Measurements from ENCODE around the gene DCAF17.
"Not testable (repeated sequence)": the region's sequence is repeated elsewhere in the genome, so short reads cannot be mapped to it uniquely, and the experiment has no call there.

DCAF17 gene

DNA sequence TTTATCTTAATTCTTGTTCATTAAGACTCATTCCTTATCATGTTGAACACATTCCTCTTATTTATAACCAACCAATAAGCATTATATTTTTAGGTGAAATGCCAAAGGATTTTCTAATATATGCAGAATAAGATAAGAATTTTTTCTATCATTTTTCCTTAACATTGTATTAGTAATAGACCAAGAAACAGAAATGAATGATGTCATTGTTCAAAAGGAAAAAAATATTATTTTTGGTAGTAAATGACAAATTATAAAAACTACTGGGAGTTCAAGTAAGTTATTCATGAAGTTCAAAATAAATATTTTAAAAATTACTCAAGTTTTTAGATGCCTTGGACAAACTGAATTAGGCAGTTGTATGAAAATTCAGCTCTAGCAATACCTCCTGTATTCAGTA lies 25.5 kb downstream of the DCAF17 start:
- no peak for DNase-seq (ENCODE audit: low spot score)

GRCh38 chr2:171460537-171460936 lies 26.5 kb downstream of the DCAF17 start:
- no peak for DNase-seq (ENCODE audit: low spot score)

DNA sequence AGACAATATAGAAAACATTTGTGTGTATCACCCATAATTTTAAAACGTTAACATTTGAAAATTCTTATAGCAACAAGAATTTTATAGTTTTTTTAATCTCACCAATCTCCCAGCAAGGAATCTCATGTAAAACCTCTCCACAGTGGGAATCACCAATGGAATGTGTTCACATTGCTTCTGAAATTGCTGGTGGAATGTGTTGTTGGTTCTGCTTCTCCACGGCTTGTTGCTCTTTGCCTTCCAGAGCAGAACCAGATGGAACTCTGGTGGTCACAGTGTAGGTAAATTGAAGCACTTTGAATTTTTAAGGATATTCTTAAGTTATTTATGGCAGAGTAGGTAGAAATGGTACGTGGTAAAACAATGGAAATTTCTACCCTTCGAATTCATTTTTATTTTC lies 35.1 kb downstream of the DCAF17 start:
- DNase-seq (ENCODE audit: low spot score), result no peak

DNA sequence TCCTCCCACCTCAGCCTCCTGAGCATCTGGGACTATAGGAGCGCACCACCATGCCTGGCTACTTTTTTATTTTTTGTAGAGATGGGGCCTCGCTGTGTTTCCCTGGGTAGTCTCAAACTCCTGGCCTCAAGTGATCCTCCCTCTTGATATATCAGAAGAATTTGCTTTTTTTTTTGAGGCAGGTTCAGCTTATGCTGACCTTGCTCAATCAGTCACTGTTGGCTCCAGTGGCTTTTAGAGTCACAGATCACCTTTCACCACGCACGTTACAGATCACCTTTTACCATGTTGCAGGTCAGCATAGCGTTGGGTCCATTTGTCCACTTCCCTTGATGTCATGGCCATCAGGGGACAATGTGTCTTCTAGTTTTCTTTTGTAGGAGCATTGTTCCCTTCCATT lies 36.1 kb downstream of the DCAF17 start:
- DNase-seq (ENCODE audit: low spot score), result no peak

DNA sequence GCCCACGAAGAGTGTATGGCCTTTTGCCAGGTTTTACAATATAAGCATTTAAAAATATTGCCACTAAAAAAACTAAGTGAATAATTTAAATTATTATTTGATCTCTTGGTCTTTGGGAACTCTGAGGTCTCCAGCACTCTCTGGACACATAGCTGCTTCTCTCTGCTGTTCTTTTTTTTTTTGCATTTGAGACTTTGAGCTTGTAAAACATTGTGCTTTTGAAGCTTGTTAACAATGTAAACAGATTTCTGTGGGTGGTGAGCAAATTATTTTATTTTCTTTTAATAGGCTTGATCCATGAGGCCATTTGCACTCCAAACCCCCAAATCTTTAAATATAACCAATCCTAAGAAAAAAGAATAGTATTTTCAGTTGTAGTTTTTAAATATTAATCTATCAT lies 42.0 kb downstream of the DCAF17 start:
- DNase-seq (ENCODE audit: low spot score), result no peak

GRCh38 chr2:171478345-171478744 lies 44.3 kb downstream of the DCAF17 start:
- no peak for DNase-seq (ENCODE audit: low spot score)

- no peak for DNase-seq (ENCODE audit: low spot score)
These were observed 45.3 kb downstream of the DCAF17 start for GRCh38 chr2:171479154-171479814.

DNA sequence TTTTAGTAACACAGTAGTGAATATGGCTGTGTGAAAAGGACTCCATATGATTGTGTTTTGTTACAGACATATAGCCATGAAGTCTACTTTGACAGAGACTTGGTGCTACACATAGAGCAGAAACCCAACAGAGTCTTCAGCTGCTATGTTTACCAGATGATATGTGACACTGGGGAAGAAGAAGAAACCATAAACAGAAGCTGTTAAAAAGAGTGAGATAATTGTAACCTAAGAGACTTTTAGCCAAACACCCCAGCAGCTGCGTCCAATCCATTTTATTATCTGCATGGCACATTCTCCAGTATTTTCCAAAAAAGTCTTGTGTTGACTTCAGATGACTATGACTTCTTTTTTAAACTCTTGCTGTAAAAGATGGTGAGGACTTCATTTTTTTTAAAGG lies 46.9 kb downstream of the DCAF17 start:
- DNase-seq (ENCODE audit: low spot score), result no peak

DNA sequence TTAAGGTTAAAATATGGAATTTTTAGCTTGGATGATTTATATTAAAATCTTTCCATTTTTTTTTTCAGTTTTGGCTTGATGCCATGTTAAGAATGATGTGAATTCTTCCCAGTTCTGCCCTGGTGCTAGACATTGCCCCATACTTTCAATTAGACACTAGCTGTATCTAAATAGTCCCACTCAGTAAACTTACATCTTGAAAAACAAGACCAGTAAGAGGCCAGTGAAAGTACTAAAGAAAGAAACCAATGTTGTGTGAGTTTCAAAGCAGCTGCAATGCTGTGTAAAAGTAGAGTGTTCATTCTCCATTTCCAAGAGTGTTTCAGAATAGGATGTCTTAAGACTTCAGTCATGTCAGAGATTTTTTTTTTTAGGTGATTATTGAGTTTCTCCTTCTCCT lies 48.3 kb downstream of the DCAF17 start:
- DNase-seq (ENCODE audit: low spot score), result no peak

DNA sequence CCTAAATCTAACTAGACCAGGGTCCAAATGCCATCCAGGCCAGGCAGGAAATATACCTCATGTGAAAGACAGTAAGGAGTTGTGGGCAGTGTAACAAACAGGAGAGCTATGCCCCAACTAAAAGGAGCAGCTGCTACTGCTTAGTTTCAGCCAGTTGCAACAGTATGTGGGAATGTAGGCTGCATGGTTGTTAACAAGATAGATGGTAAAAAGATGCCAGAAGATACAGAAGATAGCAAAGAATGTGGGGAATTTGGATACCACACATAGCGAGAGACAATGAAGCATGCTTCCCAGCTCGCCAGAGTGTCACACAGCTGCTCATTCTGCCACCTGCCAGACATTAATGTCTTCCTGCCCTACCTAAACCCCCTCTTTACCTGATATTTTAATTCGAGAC lies 48.9 kb downstream of the DCAF17 start:
- DNase-seq (ENCODE audit: low spot score), result no peak

DNA sequence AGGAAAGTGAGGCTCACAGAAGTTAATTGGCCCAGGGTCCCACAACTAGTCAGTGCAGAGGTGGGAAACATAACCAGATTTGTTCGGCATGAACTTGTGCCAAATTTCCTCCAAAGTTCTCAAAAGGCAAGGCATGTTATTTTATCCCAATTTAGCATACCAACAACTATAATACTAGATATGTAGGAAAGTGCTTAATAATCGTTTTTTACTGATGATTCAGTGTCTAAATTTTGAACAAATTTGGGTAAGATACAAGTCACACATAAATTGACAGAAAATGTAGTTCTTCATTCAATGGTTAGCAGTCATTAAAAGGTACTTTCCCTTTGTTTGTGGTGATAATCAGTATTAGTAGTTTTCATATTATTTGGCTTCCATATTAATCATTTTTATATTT lies 49.8 kb downstream of the DCAF17 start:
- DNase-seq (ENCODE audit: low spot score), result no peak

GRCh38 chr2:171485116-171485515 lies 51.1 kb downstream of the DCAF17 start:
- no peak for DNase-seq (ENCODE audit: low spot score)

GRCh38 chr2:171487201-171487600 lies 53.2 kb downstream of the DCAF17 start:
- no peak for DNase-seq (ENCODE audit: low spot score)

DNA sequence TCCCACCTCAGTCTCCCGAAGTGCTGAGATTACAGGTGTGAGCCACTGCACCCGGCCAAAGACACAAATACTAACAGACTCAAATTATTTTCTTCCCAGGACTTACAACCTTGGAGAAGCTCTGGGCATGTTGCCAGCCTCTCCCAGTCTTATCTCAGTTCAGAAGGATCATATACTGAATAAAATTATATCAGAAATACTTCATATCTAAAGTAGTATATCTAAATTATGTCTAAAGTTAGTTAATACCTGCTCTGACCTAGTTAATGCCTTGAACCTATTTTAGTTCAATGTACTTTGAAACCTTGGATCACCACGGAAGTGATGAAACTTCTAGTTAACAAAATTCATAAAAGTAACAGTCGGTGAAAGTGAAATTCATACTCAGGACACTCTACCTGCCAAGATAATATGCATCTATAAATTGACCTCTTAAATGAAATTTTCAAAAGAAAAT lies 53.8 kb downstream of the DCAF17 start:
- no peak for DNase-seq (ENCODE audit: low spot score)

GRCh38 chr2:171490577-171490976 lies 56.6 kb downstream of the DCAF17 start:
- no peak for DNase-seq (ENCODE audit: low spot score)

GRCh38 chr2:171491292-171491691 lies 57.3 kb downstream of the DCAF17 start:
- no peak for DNase-seq (ENCODE audit: low spot score)

- DNase-seq (ENCODE audit: low spot score), result no peak
These were observed 58.6 kb downstream of the DCAF17 start for GRCh38 chr2:171492664-171493063.

DNA sequence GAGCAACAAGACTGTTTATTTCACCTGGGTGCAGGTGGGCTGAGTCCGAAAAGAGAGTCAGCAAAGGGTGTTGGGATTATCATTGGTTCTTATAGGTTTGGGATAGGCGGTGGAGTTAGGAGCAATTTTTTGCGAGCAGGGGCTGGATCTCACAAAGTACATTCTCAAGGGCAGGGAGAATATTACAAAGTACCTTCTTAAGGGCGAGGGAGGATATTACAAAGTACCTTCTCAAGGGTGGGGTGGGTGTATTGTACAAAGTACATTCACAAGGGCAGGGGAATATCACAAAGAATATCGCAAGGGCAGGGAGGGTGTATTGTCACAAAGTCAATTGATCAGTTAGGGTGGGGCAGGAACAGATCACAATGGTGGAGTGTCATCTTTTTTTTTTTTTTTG lies 63.6 kb downstream of the DCAF17 start:
- not testable (repeated sequence) for DNase-seq (ENCODE audit: low spot score)

DNA sequence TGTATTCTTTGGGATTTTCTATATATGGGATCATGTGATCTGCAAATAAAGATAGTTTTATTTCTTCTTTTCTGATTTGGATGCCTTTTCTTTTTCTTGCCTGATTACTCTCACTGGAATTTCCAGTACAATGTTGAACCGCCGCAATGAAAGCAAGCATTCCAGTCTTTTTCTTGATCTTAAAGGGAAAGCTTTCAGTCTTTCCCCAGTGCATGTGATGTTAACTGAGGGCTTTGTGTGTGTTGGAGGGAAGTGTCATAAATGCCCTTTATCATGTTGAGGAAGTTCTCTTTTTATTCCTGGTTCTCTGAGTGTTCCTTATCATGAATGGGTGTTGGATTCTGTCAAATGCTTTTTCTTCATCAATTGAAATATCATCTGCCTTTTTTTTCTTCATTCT lies 71.3 kb downstream of the DCAF17 start:
- DNase-seq (ENCODE audit: low spot score), result no peak

DNA sequence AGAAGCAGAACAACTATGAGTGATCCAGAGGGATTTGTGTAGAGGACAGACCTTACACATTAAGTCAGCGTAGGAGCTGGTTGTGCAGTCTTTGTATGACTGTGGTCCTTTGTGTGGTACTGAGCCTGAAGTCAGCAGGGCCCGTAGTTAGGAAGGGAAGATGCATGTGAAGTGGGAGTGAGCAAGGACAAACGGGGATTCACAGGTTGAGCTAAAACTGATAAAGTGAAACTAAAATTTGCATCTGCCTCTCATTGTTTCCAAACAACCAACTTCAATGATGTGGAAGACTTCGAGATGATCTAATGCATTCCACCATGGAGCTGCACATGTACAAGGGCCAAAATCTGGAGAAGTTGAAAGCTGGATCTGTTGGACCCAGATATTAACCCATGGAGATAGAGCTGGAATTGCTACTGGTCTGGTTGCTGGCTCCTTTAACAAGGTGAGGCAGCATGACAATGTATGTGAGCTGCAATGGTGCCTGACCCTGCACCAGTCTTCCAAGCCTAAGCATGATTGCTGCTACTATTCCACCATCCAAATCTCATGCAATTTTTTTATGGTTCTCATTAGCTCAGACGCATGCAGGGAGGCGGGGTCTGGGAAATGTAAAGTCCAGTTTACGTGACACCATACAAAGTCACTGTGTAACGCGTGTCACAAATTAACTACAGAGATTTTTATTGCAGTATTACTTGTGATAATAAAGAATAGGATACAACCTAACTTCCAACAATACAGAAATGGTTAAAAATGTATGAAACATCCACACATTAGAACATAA lies 76.1 kb downstream of the DCAF17 start:
- no peak for DNase-seq (ENCODE audit: low spot score)

DNA sequence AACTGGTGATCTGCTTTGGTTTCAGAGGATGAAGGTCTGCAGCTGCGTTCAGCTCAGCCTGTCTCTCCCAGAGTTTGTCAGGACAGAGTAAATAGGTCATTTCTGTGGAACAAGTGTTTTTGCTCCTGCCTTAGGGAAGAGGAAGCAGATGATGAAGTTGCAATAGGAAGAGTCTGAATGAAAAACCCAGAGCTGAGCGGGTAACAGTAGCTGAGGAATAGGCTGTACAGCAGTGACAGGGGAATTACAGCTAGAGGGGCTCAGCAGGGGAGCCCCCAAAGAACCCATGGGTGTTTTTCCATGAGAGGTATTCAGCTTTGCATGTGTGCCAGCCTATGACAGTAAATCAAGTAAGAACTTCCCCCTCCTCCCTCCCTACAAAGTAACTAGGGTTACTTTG lies 78.0 kb downstream of the DCAF17 start:
- no peak for DNase-seq (ENCODE audit: low spot score)

GRCh38 chr2:171512683-171513195 lies 78.7 kb downstream of the DCAF17 start:
- no peak for DNase-seq (ENCODE audit: low spot score)

DNA sequence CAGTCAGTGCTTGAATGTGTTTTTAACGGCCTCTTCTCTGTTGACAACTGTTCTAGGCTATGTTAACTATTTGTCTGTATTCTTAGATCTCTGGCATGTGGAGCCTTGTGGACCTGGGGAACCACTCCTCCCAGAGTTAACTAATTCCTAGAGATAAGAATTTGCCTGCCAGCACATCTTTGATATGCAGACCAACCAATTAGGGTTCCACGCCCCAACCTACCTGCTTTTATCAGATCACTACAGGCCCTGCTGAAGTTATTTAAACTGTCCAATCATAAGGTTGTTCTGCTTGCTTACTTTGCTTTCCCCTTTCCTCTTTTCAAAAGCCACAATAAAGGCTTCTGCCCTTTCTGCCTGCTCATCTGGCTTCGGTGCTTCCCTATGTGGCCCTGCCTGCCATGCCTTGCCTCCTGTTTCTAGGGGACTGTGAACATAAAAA lies 79.7 kb downstream of the DCAF17 start:
- no peak for DNase-seq (ENCODE audit: low spot score)
